HEK293 (cell line): ENCODE results near the gene CCT8.

Experiments used
- FEZF1 ChIP-seq: fragments of 450-650 bp; formaldehyde crosslinking; IDR thresholded peaks from 2 replicates; pipeline ENCODE4 v1.5.1; 2016; ENCODE audit warnings: missing biosample characterization, missing genetic modification characterization
- GLI2 ChIP-seq: fragments of 450-650 bp; formaldehyde crosslinking; IDR thresholded peaks from 2 replicates; pipeline ENCODE4; 2017; ENCODE audit warnings: missing biosample characterization, missing genetic modification characterization, low read depth, borderline replicate concordance
- MEIS1 ChIP-seq: sonication (generic); formaldehyde crosslinking; IDR thresholded peaks from 2 replicates; pipeline ENCODE4 v1.8.1; 2022; ENCODE audit warnings: missing genetic modification reagents, mild to moderate bottlenecking, borderline replicate concordance
- MYNN ChIP-seq: fragments of 450-650 bp; formaldehyde crosslinking; IDR thresholded peaks from 2 replicates; pipeline ENCODE4 v1.5.1; 2016; ENCODE audit warnings: missing biosample characterization, missing genetic modification characterization, borderline replicate concordance
- RBAK ChIP-seq: fragments of 450-650 bp; formaldehyde crosslinking; IDR thresholded peaks from 2 replicates; pipeline ENCODE4 v1.5.1; 2016; ENCODE audit warnings: missing biosample characterization, missing genetic modification characterization
- REPIN1 ChIP-seq: fragments of 450-650 bp; formaldehyde crosslinking; IDR thresholded peaks from 2 replicates; pipeline ENCODE4 v1.5.1; 2017; ENCODE audit warnings: missing biosample characterization, missing genetic modification characterization, low read depth
- SCRT2 ChIP-seq: fragments of 450-650 bp; formaldehyde crosslinking; IDR thresholded peaks from 2 replicates; pipeline ENCODE4 v1.5.1; 2016; ENCODE audit warnings: missing biosample characterization, missing genetic modification characterization
- TCF7L2 ChIP-seq: IDR thresholded peaks from 2 replicates; pipeline ENCODE4 v1.6.1; 2011; ENCODE audit warnings: low read depth, mild to moderate bottlenecking, inconsistent platforms, low read length, moderate library complexity, borderline replicate concordance
- ZBTB21 ChIP-seq: fragments of 450-650 bp; formaldehyde crosslinking; IDR thresholded peaks from 2 replicates; pipeline ENCODE4 v1.5.1; 2017; ENCODE audit warnings: missing biosample characterization, missing genetic modification characterization
- ZFP69B ChIP-seq: fragments of 450-650 bp; formaldehyde crosslinking; IDR thresholded peaks from 2 replicates; pipeline ENCODE4 v1.5.1; 2016; ENCODE audit warnings: missing biosample characterization, missing genetic modification characterization
- ZNF138 ChIP-seq: fragments of 450-650 bp; formaldehyde crosslinking; IDR thresholded peaks from 2 replicates; pipeline ENCODE4 v1.5.1; 2016; ENCODE audit warnings: missing biosample characterization, missing genetic modification characterization, borderline replicate concordance
- ZNF184 ChIP-seq: fragments of 450-650 bp; IDR thresholded peaks from 2 replicates; pipeline ENCODE4 v1.5.1; 2018; ENCODE audit warnings: missing biosample characterization, mild to moderate bottlenecking, missing genetic modification characterization
- ZNF223 ChIP-seq: fragments of 450-650 bp; formaldehyde crosslinking; IDR thresholded peaks from 2 replicates; pipeline ENCODE4 v1.5.1; 2016; ENCODE audit warnings: missing biosample characterization, missing genetic modification characterization
- ZNF23 ChIP-seq: fragments of 450-650 bp; formaldehyde crosslinking; IDR thresholded peaks from 2 replicates; pipeline ENCODE4 v1.5.1; 2016; ENCODE audit warnings: missing biosample characterization, missing genetic modification characterization, borderline replicate concordance
- ZNF24 ChIP-seq: fragments of 450-650 bp; formaldehyde crosslinking; IDR thresholded peaks from 2 replicates; pipeline ENCODE4 v1.5.1; 2016; ENCODE audit warnings: missing biosample characterization, missing genetic modification characterization
- ZNF266 ChIP-seq: fragments of 450-650 bp; formaldehyde crosslinking; IDR thresholded peaks from 2 replicates; pipeline ENCODE4 v1.5.1; 2016; ENCODE audit warnings: missing biosample characterization, missing genetic modification characterization, low read depth
- ZNF37A ChIP-seq: fragments of 450-650 bp; IDR thresholded peaks from 2 replicates; pipeline ENCODE4 v1.5.1; 2018; ENCODE audit warnings: missing biosample characterization, missing genetic modification characterization
- ZNF423 ChIP-seq: fragments of 450-650 bp; formaldehyde crosslinking; IDR thresholded peaks from 2 replicates; pipeline ENCODE4 v1.5.1; 2016; ENCODE audit warnings: missing biosample characterization, missing genetic modification characterization
- ZNF426 ChIP-seq: fragments of 450-650 bp; formaldehyde crosslinking; IDR thresholded peaks from 2 replicates; pipeline ENCODE4 v1.5.1; 2017; ENCODE audit warnings: missing biosample characterization, missing genetic modification characterization, mild to moderate bottlenecking, inconsistent platforms, moderate library complexity
- ZNF48 ChIP-seq: fragments of 450-650 bp; formaldehyde crosslinking; IDR thresholded peaks from 2 replicates; pipeline ENCODE4 v1.5.1; 2016; ENCODE audit warnings: missing biosample characterization, missing genetic modification characterization
- ZNF571 ChIP-seq: fragments of 450-650 bp; formaldehyde crosslinking; IDR thresholded peaks from 2 replicates; pipeline ENCODE4 v1.5.0; 2017; ENCODE audit warnings: missing biosample characterization, missing genetic modification characterization
- ZNF585B ChIP-seq: fragments of 450-650 bp; formaldehyde crosslinking; IDR thresholded peaks from 2 replicates; pipeline ENCODE4 v1.5.1; 2016; ENCODE audit warnings: missing biosample characterization, missing genetic modification characterization
- ZNF596 ChIP-seq: fragments of 450-650 bp; IDR thresholded peaks from 2 replicates; pipeline ENCODE4 v1.5.0; 2018; ENCODE audit warnings: missing biosample characterization, mild to moderate bottlenecking, missing genetic modification characterization, moderate library complexity
- ZNF660 ChIP-seq: fragments of 450-650 bp; IDR thresholded peaks from 2 replicates; pipeline ENCODE4 v1.5.1; 2018; ENCODE audit warnings: missing biosample characterization, mild to moderate bottlenecking, missing genetic modification characterization
- ZNF701 ChIP-seq: fragments of 450-650 bp; formaldehyde crosslinking; IDR thresholded peaks from 2 replicates; pipeline ENCODE4 v1.5.1; 2016; ENCODE audit warnings: missing biosample characterization, missing genetic modification characterization
- ZNF837 ChIP-seq: fragments of 450-650 bp; formaldehyde crosslinking; IDR thresholded peaks from 2 replicates; pipeline ENCODE4 v1.5.1; 2016; ENCODE audit warnings: missing biosample characterization, missing genetic modification characterization
- ZSCAN30 ChIP-seq: fragments of 450-650 bp; IDR thresholded peaks from 2 replicates; pipeline ENCODE4 v1.5.1; 2018; ENCODE audit warnings: missing biosample characterization, mild to moderate bottlenecking, missing genetic modification characterization, moderate library complexity
- TF ChIP-seq, protein P1 (sequence below): fragments of 450-650 bp; formaldehyde crosslinking; IDR thresholded peaks from 2 replicates; pipeline ENCODE4 v1.5.1; 2016; ENCODE audit warnings: missing biosample characterization, missing genetic modification characterization
- TF ChIP-seq, protein P2 (sequence below): fragments of 450-650 bp; formaldehyde crosslinking; IDR thresholded peaks from 2 replicates; pipeline ENCODE4 v1.5.1; 2017; ENCODE audit warnings: missing biosample characterization, missing genetic modification characterization
- TF ChIP-seq, protein P3 (sequence below): fragments of 450-650 bp; formaldehyde crosslinking; IDR thresholded peaks from 2 replicates; pipeline ENCODE4 v1.5.1; 2016; ENCODE audit warnings: missing biosample characterization, missing genetic modification characterization
- TF ChIP-seq, protein P4 (sequence below): fragments of 450-650 bp; formaldehyde crosslinking; IDR thresholded peaks from 2 replicates; pipeline ENCODE4 v1.5.1; 2016; ENCODE audit warnings: missing biosample characterization, missing genetic modification characterization
- TF ChIP-seq, protein P5 (sequence below): fragments of 450-650 bp; formaldehyde crosslinking; IDR thresholded peaks from 2 replicates; pipeline ENCODE4 v1.5.1; 2016; ENCODE audit warnings: missing biosample characterization, missing genetic modification characterization

CCT8 gene

DNA sequence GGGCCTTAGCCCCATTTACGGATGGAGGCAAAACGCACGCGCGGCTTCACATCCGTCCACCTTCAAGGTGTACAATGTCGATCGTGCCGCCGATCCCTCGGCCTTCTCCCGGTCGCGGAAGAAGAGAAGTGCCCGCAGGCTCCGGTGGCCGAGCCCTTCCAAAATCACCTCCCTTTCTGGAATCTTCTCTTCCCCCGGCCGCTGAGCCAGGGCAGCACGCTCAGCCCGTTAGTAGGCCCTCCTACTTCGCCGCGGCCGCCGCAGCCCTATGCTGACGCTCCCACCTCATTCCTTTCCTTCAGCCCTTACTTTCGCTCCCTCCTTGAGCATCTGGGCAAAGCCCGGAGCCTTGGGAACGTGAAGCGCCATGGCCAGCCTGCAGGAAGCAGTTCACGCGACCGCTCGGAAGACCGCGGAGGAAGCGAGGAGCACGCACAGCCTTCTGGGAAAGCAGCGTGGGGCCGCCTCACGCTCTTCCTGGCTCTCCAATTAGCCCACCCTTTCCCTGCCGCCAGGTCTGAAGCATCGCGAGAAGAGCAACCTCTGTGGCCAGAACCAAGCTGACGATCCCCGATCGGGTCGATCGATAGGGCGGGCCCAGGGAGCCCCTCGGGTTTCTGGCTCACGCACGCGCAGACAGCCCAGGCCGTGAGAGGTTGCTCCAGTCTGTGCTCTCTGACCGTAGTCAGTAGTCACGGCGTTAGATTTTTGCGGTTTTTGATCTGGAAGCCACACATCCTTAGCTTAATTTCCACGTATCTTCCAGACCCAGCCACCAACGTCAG lies at the start of gene CCT8 (continued):
- TF ChIP-seq RBAK (tag by site-specific recombination): no peak
- TF ChIP-seq ZNF660 (tag by site-specific recombination): no peak; the same call in none of the 2 replicates
- TF ChIP-seq ZNF138: no peak
- TF ChIP-seq, protein P1, sequence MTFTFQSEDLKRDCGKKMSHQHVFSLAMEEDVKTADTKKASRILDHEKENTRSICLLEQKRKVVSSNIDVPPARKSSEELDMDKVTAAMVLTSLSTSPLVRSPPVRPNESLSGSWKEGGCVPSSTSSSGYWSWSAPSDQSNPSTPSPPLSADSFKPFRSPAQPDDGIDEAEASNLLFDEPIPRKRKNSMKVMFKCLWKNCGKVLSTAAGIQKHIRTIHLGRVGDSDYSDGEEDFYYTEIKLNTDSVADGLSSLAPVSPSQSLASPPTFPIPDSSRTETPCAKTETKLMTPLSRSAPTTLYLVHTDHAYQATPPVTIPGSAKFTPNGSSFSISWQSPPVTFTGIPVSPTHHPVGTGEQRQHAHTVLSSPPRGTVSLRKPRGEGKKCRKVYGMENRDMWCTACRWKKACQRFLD (tag by site-specific recombination): no peak
- no peak for TF ChIP-seq ZNF426 (tag by site-specific recombination)
- peak; percentile 79 for TF ChIP-seq ZNF24 (tag by site-specific recombination)
- TF ChIP-seq ZNF571 (tag by site-specific recombination): no peak
- TF ChIP-seq ZNF48 (tag by site-specific recombination): no peak
- TF ChIP-seq, protein P2, sequence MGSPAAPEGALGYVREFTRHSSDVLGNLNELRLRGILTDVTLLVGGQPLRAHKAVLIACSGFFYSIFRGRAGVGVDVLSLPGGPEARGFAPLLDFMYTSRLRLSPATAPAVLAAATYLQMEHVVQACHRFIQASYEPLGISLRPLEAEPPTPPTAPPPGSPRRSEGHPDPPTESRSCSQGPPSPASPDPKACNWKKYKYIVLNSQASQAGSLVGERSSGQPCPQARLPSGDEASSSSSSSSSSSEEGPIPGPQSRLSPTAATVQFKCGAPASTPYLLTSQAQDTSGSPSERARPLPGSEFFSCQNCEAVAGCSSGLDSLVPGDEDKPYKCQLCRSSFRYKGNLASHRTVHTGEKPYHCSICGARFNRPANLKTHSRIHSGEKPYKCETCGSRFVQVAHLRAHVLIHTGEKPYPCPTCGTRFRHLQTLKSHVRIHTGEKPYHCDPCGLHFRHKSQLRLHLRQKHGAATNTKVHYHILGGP (tag by site-specific recombination): no peak
- no peak for TF ChIP-seq ZNF223 (tag by site-specific recombination)
- TF ChIP-seq FEZF1 (tag by site-specific recombination): peak; percentile 67
- TF ChIP-seq ZNF266 (tag by site-specific recombination): no peak
- no peak for TF ChIP-seq TCF7L2
- no peak for TF ChIP-seq ZNF585B (tag by site-specific recombination)
- peak; percentile 61; the same call in 1 of the 2 replicates for TF ChIP-seq ZBTB21 (tag by site-specific recombination)
- no peak; the same call in 1 of the 2 replicates for TF ChIP-seq ZNF184
- 0 out of 2 replicates have a peak, but pooled peaks have one; percentile 33 for TF ChIP-seq ZNF423 (tag by site-specific recombination)
- TF ChIP-seq REPIN1 (tag by site-specific recombination): no peak
- TF ChIP-seq MEIS1 (CRISPR knock-in tag): no peak
- TF ChIP-seq, protein P3, sequence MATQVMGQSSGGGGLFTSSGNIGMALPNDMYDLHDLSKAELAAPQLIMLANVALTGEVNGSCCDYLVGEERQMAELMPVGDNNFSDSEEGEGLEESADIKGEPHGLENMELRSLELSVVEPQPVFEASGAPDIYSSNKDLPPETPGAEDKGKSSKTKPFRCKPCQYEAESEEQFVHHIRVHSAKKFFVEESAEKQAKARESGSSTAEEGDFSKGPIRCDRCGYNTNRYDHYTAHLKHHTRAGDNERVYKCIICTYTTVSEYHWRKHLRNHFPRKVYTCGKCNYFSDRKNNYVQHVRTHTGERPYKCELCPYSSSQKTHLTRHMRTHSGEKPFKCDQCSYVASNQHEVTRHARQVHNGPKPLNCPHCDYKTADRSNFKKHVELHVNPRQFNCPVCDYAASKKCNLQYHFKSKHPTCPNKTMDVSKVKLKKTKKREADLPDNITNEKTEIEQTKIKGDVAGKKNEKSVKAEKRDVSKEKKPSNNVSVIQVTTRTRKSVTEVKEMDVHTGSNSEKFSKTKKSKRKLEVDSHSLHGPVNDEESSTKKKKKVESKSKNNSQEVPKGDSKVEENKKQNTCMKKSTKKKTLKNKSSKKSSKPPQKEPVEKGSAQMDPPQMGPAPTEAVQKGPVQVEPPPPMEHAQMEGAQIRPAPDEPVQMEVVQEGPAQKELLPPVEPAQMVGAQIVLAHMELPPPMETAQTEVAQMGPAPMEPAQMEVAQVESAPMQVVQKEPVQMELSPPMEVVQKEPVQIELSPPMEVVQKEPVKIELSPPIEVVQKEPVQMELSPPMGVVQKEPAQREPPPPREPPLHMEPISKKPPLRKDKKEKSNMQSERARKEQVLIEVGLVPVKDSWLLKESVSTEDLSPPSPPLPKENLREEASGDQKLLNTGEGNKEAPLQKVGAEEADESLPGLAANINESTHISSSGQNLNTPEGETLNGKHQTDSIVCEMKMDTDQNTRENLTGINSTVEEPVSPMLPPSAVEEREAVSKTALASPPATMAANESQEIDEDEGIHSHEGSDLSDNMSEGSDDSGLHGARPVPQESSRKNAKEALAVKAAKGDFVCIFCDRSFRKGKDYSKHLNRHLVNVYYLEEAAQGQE (tag by site-specific recombination): peak; percentile 47; the same call in 1 of the 2 replicates
- no peak for TF ChIP-seq ZNF837 (tag by site-specific recombination)
- peak; percentile 85 for TF ChIP-seq ZFP69B (tag by site-specific recombination)
- TF ChIP-seq, protein P4, sequence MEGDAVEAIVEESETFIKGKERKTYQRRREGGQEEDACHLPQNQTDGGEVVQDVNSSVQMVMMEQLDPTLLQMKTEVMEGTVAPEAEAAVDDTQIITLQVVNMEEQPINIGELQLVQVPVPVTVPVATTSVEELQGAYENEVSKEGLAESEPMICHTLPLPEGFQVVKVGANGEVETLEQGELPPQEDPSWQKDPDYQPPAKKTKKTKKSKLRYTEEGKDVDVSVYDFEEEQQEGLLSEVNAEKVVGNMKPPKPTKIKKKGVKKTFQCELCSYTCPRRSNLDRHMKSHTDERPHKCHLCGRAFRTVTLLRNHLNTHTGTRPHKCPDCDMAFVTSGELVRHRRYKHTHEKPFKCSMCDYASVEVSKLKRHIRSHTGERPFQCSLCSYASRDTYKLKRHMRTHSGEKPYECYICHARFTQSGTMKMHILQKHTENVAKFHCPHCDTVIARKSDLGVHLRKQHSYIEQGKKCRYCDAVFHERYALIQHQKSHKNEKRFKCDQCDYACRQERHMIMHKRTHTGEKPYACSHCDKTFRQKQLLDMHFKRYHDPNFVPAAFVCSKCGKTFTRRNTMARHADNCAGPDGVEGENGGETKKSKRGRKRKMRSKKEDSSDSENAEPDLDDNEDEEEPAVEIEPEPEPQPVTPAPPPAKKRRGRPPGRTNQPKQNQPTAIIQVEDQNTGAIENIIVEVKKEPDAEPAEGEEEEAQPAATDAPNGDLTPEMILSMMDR (tag by site-specific recombination): no peak
- TF ChIP-seq ZNF701 (tag by site-specific recombination): no peak
- TF ChIP-seq ZNF37A (tag by site-specific recombination): no peak
- TF ChIP-seq ZSCAN30 (tag by site-specific recombination): no peak; the same call in 1 of the 2 replicates
- TF ChIP-seq ZNF596 (tag by site-specific recombination): no peak
- no peak for TF ChIP-seq MYNN
- TF ChIP-seq, protein P5, sequence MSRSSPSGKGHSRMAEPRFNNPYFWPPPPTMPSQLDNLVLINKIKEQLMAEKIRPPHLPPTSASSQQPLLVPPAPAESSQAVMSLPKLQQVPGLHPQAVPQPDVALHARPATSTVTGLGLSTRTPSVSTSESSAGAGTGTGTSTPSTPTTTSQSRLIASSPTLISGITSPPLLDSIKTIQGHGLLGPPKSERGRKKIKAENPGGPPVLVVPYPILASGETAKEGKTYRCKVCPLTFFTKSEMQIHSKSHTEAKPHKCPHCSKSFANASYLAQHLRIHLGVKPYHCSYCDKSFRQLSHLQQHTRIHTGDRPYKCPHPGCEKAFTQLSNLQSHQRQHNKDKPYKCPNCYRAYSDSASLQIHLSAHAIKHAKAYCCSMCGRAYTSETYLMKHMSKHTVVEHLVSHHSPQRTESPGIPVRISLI: no peak
- TF ChIP-seq GLI2 (tag by site-specific recombination): no peak
- TF ChIP-seq SCRT2: 0 out of 2 replicates have a peak, but pooled peaks have one; percentile 23
- no peak for TF ChIP-seq ZNF23 (tag by site-specific recombination)
